Measurements from ENCODE around the gene SLC6A2. TPM values are rescaled to one million over a fixed set of nuclear protein-coding genes. Genes with fewer than 3 reads are reported as not detected.

SLC6A2 gene
- total and polyA plus RNA-seq, 8 donors = 0.09 to 0.52 (median 0.25) TPM; not detected in 5

- Histone ChIP-seq H3K9me3 (no peaks in the 10 kb centered on the region), H3K27me3 (no peaks in the 10 kb centered on the region), H3K27ac (no peak overlapping the region), H3K36me3 (no peaks in the 10 kb centered on the region), H3K4me1 (no peaks in the 10 kb centered on the region), H3K4me3 (no peak overlapping the region)
- ATAC-seq = no peak
- DNase-seq = no peak
- FAIRE-seq = no peak
- no peak for TF ChIP-seq CTCF (IDR thresholded peaks at IDR 0.05)
- WGBS, 2 donors = 17 to 30% methylated on average over 2 of the region's 2 CpGs
- intact Hi-C loops (cut with DNase I) = loop anchor here in 1 of 3 donors (5.0 kb wide), 1 partner anchor 137 kb away; no protein-coding TSS in a partner anchor
Measured at GRCh38 chr16:55710466-55710865, 54.7 kb downstream of the SLC6A2 start.

GRCh38 chr16:55711959-55712876 is 56.4 kb downstream of the SLC6A2 start:
- H3K4me3 ChIP-seq = no peak overlapping the region
- no peaks in the 10 kb centered on the region for H3K4me1 ChIP-seq
- H3K27ac ChIP-seq = no peak overlapping the region
- ATAC-seq (peak; percentile 61 to 90 (median 86)), FAIRE-seq (no peak), DNase-seq (peak in 5 of 6 donors; percentile 38 to 81 (median 63))
- H3K36me3 ChIP-seq = no peaks in the 10 kb centered on the region
- no peaks in the 10 kb centered on the region for H3K27me3 ChIP-seq
- intact Hi-C loops (cut with DNase I) = loop anchor here in 1 of 3 donors (5.0 kb wide), 1 partner anchor 135 kb away; no protein-coding TSS in a partner anchor
- TF ChIP-seq CTCF (IDR thresholded peaks at IDR 0.05) = peak; percentile 33 to 62 (median 52)
- H3K9me3 ChIP-seq = no peaks in the 10 kb centered on the region
- WGBS, 2 donors = 18 to 21% methylated on average over 10 of the region's 10 CpGs

GRCh38 chr16:55713103-55713502 is 57.3 kb downstream of the SLC6A2 start:
- H3K27me3 ChIP-seq = no peaks in the 10 kb centered on the region
- H3K9me3 ChIP-seq = no peaks in the 10 kb centered on the region
- no peaks in the 10 kb centered on the region for H3K36me3 ChIP-seq
- no peak for DNase-seq
- 42 to 54% methylated on average over 1 of the region's 1 CpG for WGBS, 2 donors
- no peak overlapping the region for H3K4me3 ChIP-seq
- FAIRE-seq = no peak
- intact Hi-C loops (cut with DNase I) = loop anchor here in 1 of 3 donors (5.0 kb wide), 1 partner anchor 134 kb away; no protein-coding TSS in a partner anchor
- TF ChIP-seq CTCF (IDR thresholded peaks at IDR 0.05) = no peak
- H3K4me1 ChIP-seq = no peaks in the 10 kb centered on the region
- ATAC-seq = no peak
- H3K27ac ChIP-seq = no peak overlapping the region

- no peak overlapping the region for H3K4me3 ChIP-seq
- intact Hi-C loops (cut with DNase I) = loop anchor here in 1 of 3 donors (5.0 kb wide), 1 partner anchor 125 kb away; no protein-coding TSS in a partner anchor
Measured at GRCh38 chr16:55717326-55717725, 61.5 kb downstream of the SLC6A2 start.

More at GRCh38 chr16:55717326-55717725, 61.5 kb downstream of the SLC6A2 start:
- ATAC-seq (no peak), DNase-seq (no peak), FAIRE-seq (no peak)
- Histone ChIP-seq H3K36me3 (no peaks in the 10 kb centered on the region), H3K27ac (no peak overlapping the region), H3K4me1 (no peaks in the 10 kb centered on the region), H3K9me3 (no peaks in the 10 kb centered on the region), H3K27me3 (no peaks in the 10 kb centered on the region)
- TF ChIP-seq CTCF (IDR thresholded peaks at IDR 0.05) = no peak
- WGBS, 2 donors = 64 to 72% methylated on average over 3 of the region's 3 CpGs

Measured in pancreas (tissue), 10 donors.